ENCODE measurements around the gene BMPR1A.

- TF ChIP-seq RCOR1 (IDR thresholded peaks at IDR 0.05; ENCODE audit: insufficient replicate concordance, low read length) (no peak), CTCF (conservative IDR thresholded peaks at IDR 0.05; ENCODE audit: low read depth, low read length) (no peak), USF2 (IDR thresholded peaks at IDR 0.05; ENCODE audit: low read depth, low read length) (no peak)
Measured at GRCh38 chr10:86770412-86770960, 14.1 kb downstream of the BMPR1A start.
